Trophoblast cell (in vitro differentiated cells and primary cell): ENCODE results near the gene FGD3.

Experiments
- DNase-seq, 2 donors: peaks; one replicate each; pipeline ENCODE4 v3.0.0-alpha.2; 2016
- H2AFZ ChIP-seq: 2 replicates; pipeline ENCODE4 v1.6.1; 2013; ENCODE audit warnings: low read length, moderate library complexity, mild to moderate bottlenecking; ENCODE audit not compliant: insufficient read depth, poor library complexity
- H2AK5ac ChIP-seq: 2 replicates; pipeline ENCODE4 v1.6.1; 2013; ENCODE audit warnings: mild to moderate bottlenecking, low read length
- H2BK120ac ChIP-seq: 2 replicates; pipeline ENCODE4 v1.6.1; 2013; ENCODE audit warnings: low read length, mild to moderate bottlenecking, moderate library complexity; ENCODE audit not compliant: insufficient read depth, poor library complexity
- H2BK12ac ChIP-seq: 2 replicates; pipeline ENCODE4 v1.6.1; 2013; ENCODE audit warnings: mild to moderate bottlenecking, low read length, moderate library complexity
- H2BK5ac ChIP-seq: 2 replicates; pipeline ENCODE4 v1.6.1; 2013; ENCODE audit warnings: low read length, low read depth, moderate library complexity, mild to moderate bottlenecking; ENCODE audit not compliant: poor library complexity
- H3K14ac ChIP-seq: 2 replicates; pipeline ENCODE4 v1.6.1; 2013; ENCODE audit warnings: mild to moderate bottlenecking, low read length
- H3K18ac ChIP-seq: 2 replicates; pipeline ENCODE4 v1.6.1; 2013; ENCODE audit warnings: mild to moderate bottlenecking, low read length
- H3K23ac ChIP-seq: 2 replicates; pipeline ENCODE4 v1.6.1; 2013; ENCODE audit warnings: low read length
- H3K27ac ChIP-seq: 2 replicates; pipeline ENCODE4 v1.5.1; 2013; ENCODE audit warnings: low read depth, mild to moderate bottlenecking, inconsistent platforms, low read length, moderate library complexity
- H3K27me3 ChIP-seq: 2 replicates; pipeline ENCODE4 v1.6.1; 2013; ENCODE audit warnings: inconsistent platforms, mild to moderate bottlenecking, low read length, moderate library complexity; ENCODE audit not compliant: insufficient read depth
- H3K36me3 ChIP-seq, 2 experiments: 1 replicate in 1 of 2; 2 replicates in 1 of 2; pipeline ENCODE4 v1.6.1; 2013; ENCODE audit warnings: low read length in 2 of 2, mild to moderate bottlenecking in 2 of 2, moderate library complexity in 1 of 2; ENCODE audit not compliant: insufficient read depth in 2 of 2, control insufficient read depth in 1 of 2
- H3K4ac ChIP-seq: 2 replicates; pipeline ENCODE4 v1.6.1; 2013; ENCODE audit warnings: low read depth, mild to moderate bottlenecking, low read length, moderate library complexity
- H3K4me1 ChIP-seq, 2 experiments: 1 replicate in 1 of 2; 2 replicates in 1 of 2; pipeline ENCODE4 v1.6.1; 2013; ENCODE audit warnings: low read length in 2 of 2, mild to moderate bottlenecking in 2 of 2, moderate library complexity in 1 of 2; ENCODE audit not compliant: insufficient read depth in 2 of 2, control insufficient read depth in 1 of 2
- H3K4me2 ChIP-seq: 2 replicates; pipeline ENCODE4 v1.6.1; 2013; ENCODE audit warnings: inconsistent platforms, mild to moderate bottlenecking, low read length, moderate library complexity
- H3K4me3 ChIP-seq: 2 replicates; pipeline ENCODE4 v1.5.1; 2013; ENCODE audit warnings: mild to moderate bottlenecking, low read depth, low read length, inconsistent platforms
- H3K79me1 ChIP-seq: one replicate; pipeline ENCODE4 v1.6.1; 2013; ENCODE audit warnings: low read length
- H3K79me2 ChIP-seq: 2 replicates; pipeline ENCODE4 v1.6.1; 2013; ENCODE audit warnings: low read length, mild to moderate bottlenecking; ENCODE audit not compliant: control insufficient read depth, insufficient read depth, poor library complexity
- H3K9ac ChIP-seq: 2 replicates; pipeline ENCODE4 v1.6.1; 2013; ENCODE audit warnings: mild to moderate bottlenecking, low read length
- H3K9me3 ChIP-seq: 2 replicates; pipeline ENCODE4 v1.6.1; 2013; ENCODE audit warnings: low read depth, mild to moderate bottlenecking, control low read depth, inconsistent platforms, low read length; ENCODE audit not compliant: insufficient read depth
- H4K12ac ChIP-seq: 2 replicates; pipeline ENCODE4 v1.6.1; 2013; ENCODE audit warnings: low read depth, mild to moderate bottlenecking, low read length, moderate library complexity
- H4K8ac ChIP-seq: 2 replicates; pipeline ENCODE4 v1.6.1; 2013; ENCODE audit warnings: low read depth, mild to moderate bottlenecking, low read length, moderate library complexity
- H4K91ac ChIP-seq: one replicate; pipeline ENCODE4 v1.6.1; 2013; ENCODE audit warnings: low read depth, mild to moderate bottlenecking, low read length, moderate library complexity
- WGBS: extraction: QIAGEN DNeasy Blood & Tissue Kit; methylation state at CpG from one replicate; pipeline ENCODE4 v1.1.7; 2013; ENCODE audit warnings: missing lambda C conversion rate; ENCODE audit not compliant: insufficient read length, insufficient coverage; ENCODE audit errors: extremely low coverage; 5-methylcytosine and 5-hydroxymethylcytosine counted together

Gene FGD3

DNA sequence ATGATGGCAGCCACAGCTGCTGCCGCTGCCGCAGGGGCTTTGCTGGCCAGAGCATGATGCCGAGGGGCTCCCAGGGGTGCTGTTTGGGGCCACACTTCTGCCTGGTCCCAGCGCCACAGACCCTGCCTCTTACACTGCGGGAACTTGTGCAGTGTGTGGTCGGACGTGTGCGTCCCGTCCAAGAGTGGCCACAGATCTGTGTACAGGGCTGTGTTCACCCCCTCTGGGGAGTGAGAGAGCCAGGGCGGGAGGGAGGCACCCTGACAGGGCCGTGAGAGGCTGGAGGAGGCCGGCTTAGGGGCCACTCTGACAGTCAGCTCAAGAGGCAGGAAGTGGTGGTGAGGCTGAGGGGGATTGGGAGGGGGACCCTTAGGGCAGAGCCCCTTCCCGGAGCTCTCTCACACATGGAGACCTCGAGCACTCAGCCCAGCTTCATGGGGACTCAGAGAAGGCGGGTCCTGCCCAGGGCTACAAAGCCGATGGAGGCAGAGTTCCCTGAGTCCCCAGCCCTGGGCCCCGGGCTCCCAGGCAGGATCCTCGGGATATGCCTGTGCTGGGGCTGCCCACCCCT is 135.6 kb downstream of the FGD3 start:
- Histone ChIP-seq H3K4me1 (peaks cover 2 to 3% of the 10 kb centered on the region in 2 experiments), H3K27me3 (no peaks in the 10 kb centered on the region), H3K4me2 (no peak overlapping the region), H4K12ac (no peak overlapping the region), H3K27ac (no peak overlapping the region), H3K4me3 (no peak overlapping the region), H3K79me1 (no peaks in the 10 kb centered on the region), H2AFZ (no peak overlapping the region), H3K79me2 (no peaks in the 10 kb centered on the region), H3K9ac (no peak overlapping the region), H3K36me3 (no peaks in the 10 kb centered on the region), H2BK5ac (no peak overlapping the region), H3K9me3 (peaks cover 2% of the 10 kb centered on the region), H2BK120ac (no peak overlapping the region), H2BK12ac (no peak overlapping the region), H3K23ac (no peak overlapping the region), H3K4ac (no peak overlapping the region), H2AK5ac (no peak overlapping the region), H4K91ac (no peak overlapping the region), H3K14ac (no peak overlapping the region), H4K8ac (no peak overlapping the region), H3K18ac (no peak overlapping the region)
- DNase-seq = no peak
- WGBS = no CpG with 5 or more reads among the region's 18 CpGs

DNA sequence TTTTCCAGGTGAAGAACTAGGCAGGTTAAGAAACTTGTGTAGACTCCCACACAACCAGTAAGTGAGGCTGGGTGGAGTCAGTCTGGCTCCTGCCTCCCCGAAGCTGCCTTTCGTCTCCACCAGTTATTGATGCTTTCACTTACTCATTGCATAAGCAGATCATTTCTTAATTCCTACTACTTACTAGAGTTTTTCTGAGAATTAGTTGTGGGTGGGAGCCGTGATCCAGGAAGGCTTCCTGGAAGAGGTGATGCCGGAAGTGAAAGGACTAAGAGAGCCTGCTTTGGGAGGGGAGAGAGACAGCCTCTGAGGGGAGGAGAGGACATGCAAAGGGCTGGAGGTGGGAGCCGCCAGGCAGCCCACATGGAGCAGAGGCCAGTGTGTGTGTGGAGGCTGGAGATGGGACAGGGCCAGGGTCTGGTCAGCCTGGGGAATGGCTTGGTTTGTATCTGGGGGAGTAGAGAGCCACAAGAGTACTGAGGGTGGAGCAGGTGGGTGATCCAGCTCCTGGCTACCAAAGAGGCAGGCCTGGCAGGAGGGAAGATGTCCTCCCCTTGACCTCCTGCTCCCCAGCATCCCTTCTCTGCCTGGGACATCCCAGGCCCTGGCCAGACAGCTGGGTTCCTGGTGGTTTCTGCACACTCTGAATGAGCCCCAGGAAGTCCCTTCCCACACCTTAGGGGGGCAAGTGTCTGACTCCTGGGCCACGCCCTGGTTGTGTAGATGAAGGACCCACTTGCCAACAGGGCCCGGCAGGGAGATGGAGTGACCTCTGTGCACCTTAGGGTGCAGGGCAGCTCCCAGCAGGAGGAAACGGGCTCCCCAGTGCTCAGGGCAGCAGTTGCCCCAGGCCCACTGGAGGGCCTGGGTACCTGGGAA is 136.5 kb downstream of the FGD3 start:
- Histone ChIP-seq H3K23ac (no peak overlapping the region), H3K9me3 (peaks cover 2% of the 10 kb centered on the region), H3K4me2 (no peak overlapping the region), H3K4ac (no peak overlapping the region), H2BK120ac (no peak overlapping the region), H3K9ac (no peak overlapping the region), H3K79me1 (no peaks in the 10 kb centered on the region), H3K4me1 (peaks cover 2 to 3% of the 10 kb centered on the region in 2 experiments), H4K12ac (no peak overlapping the region), H4K91ac (no peak overlapping the region), H3K4me3 (no peak overlapping the region), H3K27ac (no peak overlapping the region), H2AFZ (no peak overlapping the region), H3K79me2 (no peaks in the 10 kb centered on the region), H2BK5ac (no peak overlapping the region), H3K18ac (no peak overlapping the region), H4K8ac (no peak overlapping the region), H3K14ac (no peak overlapping the region), H2BK12ac (no peak overlapping the region), H3K27me3 (no peaks in the 10 kb centered on the region), H2AK5ac (no peak overlapping the region), H3K36me3 (no peaks in the 10 kb centered on the region)
- WGBS = no CpG with 5 or more reads among the region's 8 CpGs
- no peak for DNase-seq

GRCh38 chr9:93084471-93084881 is 137.2 kb downstream of the FGD3 start:
- H3K27me3 ChIP-seq = no peaks in the 10 kb centered on the region
- no peak overlapping the region for H3K4me3 ChIP-seq
- H3K23ac ChIP-seq = no peak overlapping the region
- H3K9ac ChIP-seq = no peak overlapping the region
- H2AK5ac ChIP-seq = no peak overlapping the region
- no peak overlapping the region for H4K8ac ChIP-seq
- H3K4ac ChIP-seq = no peak overlapping the region
- H3K18ac ChIP-seq = no peak overlapping the region
- H2AFZ ChIP-seq = no peak overlapping the region
- no peaks in the 10 kb centered on the region for H3K36me3 ChIP-seq
- no peak overlapping the region for H3K27ac ChIP-seq
- no peak overlapping the region for H3K14ac ChIP-seq
- no CpG with 5 or more reads among the region's 6 CpGs for WGBS
- no peak overlapping the region for H2BK120ac ChIP-seq
- H3K9me3 ChIP-seq = peaks cover 2% of the 10 kb centered on the region
- H3K79me2 ChIP-seq = no peaks in the 10 kb centered on the region
- no peak overlapping the region for H3K4me2 ChIP-seq
- H3K4me1 ChIP-seq = peaks cover 2 to 3% of the 10 kb centered on the region in 2 experiments
- no peaks in the 10 kb centered on the region for H3K79me1 ChIP-seq
- no peak for DNase-seq
- H4K12ac ChIP-seq = no peak overlapping the region
- no peak overlapping the region for H2BK5ac ChIP-seq
- no peak overlapping the region for H2BK12ac ChIP-seq
- no peak overlapping the region for H4K91ac ChIP-seq

GRCh38 chr9:93085676-93086075 is 138.4 kb downstream of the FGD3 start:
- no peaks in the 10 kb centered on the region for H3K79me1 ChIP-seq
- H2BK12ac ChIP-seq = no peak overlapping the region
- H3K27ac ChIP-seq = no peak overlapping the region
- H3K27me3 ChIP-seq = no peaks in the 10 kb centered on the region
- H2BK5ac ChIP-seq = no peak overlapping the region
- H3K4me1 ChIP-seq = peaks cover 2 to 3% of the 10 kb centered on the region in 2 experiments
- H4K91ac ChIP-seq = no peak overlapping the region
- H3K4ac ChIP-seq = no peak overlapping the region
- no peaks in the 10 kb centered on the region for H3K79me2 ChIP-seq
- no peak overlapping the region for H3K4me3 ChIP-seq
- no peak overlapping the region for H2AFZ ChIP-seq
- no peaks in the 10 kb centered on the region for H3K36me3 ChIP-seq
- WGBS = no CpG with 5 or more reads among the region's 4 CpGs
- no peak overlapping the region for H3K23ac ChIP-seq
- no peak for DNase-seq
- no peak overlapping the region for H4K8ac ChIP-seq
- H3K9ac ChIP-seq = no peak overlapping the region
- no peak overlapping the region for H4K12ac ChIP-seq
- no peak overlapping the region for H2AK5ac ChIP-seq
- H3K18ac ChIP-seq = no peak overlapping the region
- no peak overlapping the region for H3K4me2 ChIP-seq
- no peak overlapping the region for H3K14ac ChIP-seq
- H3K9me3 ChIP-seq = peaks cover 2% of the 10 kb centered on the region
- H2BK120ac ChIP-seq = no peak overlapping the region
